ENCODE data around the gene CUEDC1. TPM values are rescaled to one million over a fixed set of nuclear protein-coding genes. Genes with fewer than 3 reads are reported as not detected.

Gene CUEDC1
- total and polyA plus RNA-seq, 9 of the 15 experiments (the other 6 are each of a cell fraction or from before 2014, with no cell fraction given), result 0.20 to 4.1 (median 1.6) TPM; not detected in 1

- Histone ChIP-seq H3K79me2 (ENCODE audit: control insufficient read depth, insufficient read depth, low read length) (no peaks in the 10 kb centered on the region), H3K4me3 (no peak overlapping the region)
- POLR2A ChIA-PET, result no interaction called here
Measured at GRCh38 chr17:57913575-57914272, 41.5 kb downstream of the CUEDC1 start.

More at GRCh38 chr17:57913575-57914272, 41.5 kb downstream of the CUEDC1 start:
- Histone ChIP-seq H4K20me1 (replicated peaks; ENCODE audit: control insufficient read depth, insufficient read depth, low read length) (no peaks in the 10 kb centered on the region), H2AFZ (ENCODE audit: low read depth, low read length) (no peak overlapping the region), H3K4me1 (replicated peaks in 1 of 2; ENCODE audit: control insufficient read depth in 2 of 2, insufficient read depth in 2 of 2, low read length in 2 of 2) (0 out of 5 replicates have a peak, but pooled peaks cover 0 to 5% of the 10 kb centered on the region in 2 experiments), H3K9ac (ENCODE audit: insufficient read depth in 1 of 2, low read depth in 2 of 2, low read length in 2 of 2) (no peak overlapping the region), H3K4me2 (ENCODE audit: insufficient read depth, low read length) (no peak overlapping the region), H3K27ac (ENCODE audit: extremely low read depth, low read depth, low read length) (no peak overlapping the region), H3K9me1 (ENCODE audit: control insufficient read depth, insufficient read depth, low read length) (no peaks in the 10 kb centered on the region), H3K9me3 (replicated peaks; ENCODE audit: control insufficient read depth, insufficient read depth, low read depth, low read length) (no peaks in the 10 kb centered on the region), H3K27me3 (ENCODE audit: control insufficient read depth in 2 of 2, insufficient read depth in 2 of 2, low read length in 2 of 2) (peaks cover 13 to 69% of the 10 kb centered on the region in 2 experiments), H3K36me3 (ENCODE audit: control insufficient read depth, insufficient read depth, low read length) (no peaks in the 10 kb centered on the region)
- no peak for FAIRE-seq
- TF ChIP-seq SRSF1 (IDR thresholded peaks at IDR 0.05; ENCODE audit: low read depth, low read length) (no peak), ZNF282 (CRISPR knock-in tag; IDR thresholded peaks at IDR 0.05) (no peak), MNT (conservative IDR thresholded peaks at IDR 0.05) (no peak), GATA2 (CRISPR knock-in tag; IDR thresholded peaks at IDR 0.05) (no peak), HINFP (tag; conservative IDR thresholded peaks at IDR 0.05; ENCODE audit: low read depth) (no peak)
- intact Hi-C loops (cut with micrococcal nuclease) (no loop called here), in situ Hi-C loops (cut with MboI) (no loop called here)
- CTCF ChIA-PET (ENCODE audit: low intra/inter-chr PET ratio), result no interaction called here
- DNase-seq (ENCODE audit: extremely low read depth in 1 of 4, low spot score in 3 of 4), result no peak
- BruUV-seq (replicated peaks), result no TSS peak
- ATAC-seq, result no peak
- 1% methylated on average over 7 of the region's 7 CpGs for WGBS (ENCODE audit: insufficient coverage, low coverage, missing lambda C conversion rate)
